Muscle of leg (tissue), 11 donors: Measurements from ENCODE around the gene SRP14. TPM values are rescaled to one million over a fixed set of nuclear protein-coding genes. Genes with fewer than 3 reads are reported as not detected.
"Not testable (repeated sequence)": the region's sequence is repeated elsewhere in the genome, so short reads cannot be mapped to it uniquely, and the experiment has no call there.

ENCODE experiments used
- DNase-seq: peaks from one replicate; pipeline ENCODE4 v3.0.0; 2013
- H3K27ac ChIP-seq: one replicate; pipeline ENCODE4 v1.5.1; 2013; ENCODE audit warnings: mild to moderate bottlenecking, low read length, control low read depth
- H3K27me3 ChIP-seq: one replicate; pipeline ENCODE4 v1.6.1; 2013; ENCODE audit warnings: low read length; ENCODE audit not compliant: control insufficient read depth, insufficient read depth
- H3K36me3 ChIP-seq: one replicate; pipeline ENCODE4 v1.6.1; 2013; ENCODE audit warnings: low read length; ENCODE audit not compliant: control insufficient read depth, insufficient read depth
- H3K4me1 ChIP-seq: one replicate; pipeline ENCODE4 v1.6.1; 2013; ENCODE audit warnings: low read length; ENCODE audit not compliant: control insufficient read depth, insufficient read depth
- H3K4me3 ChIP-seq: one replicate; pipeline ENCODE4 v1.5.1; 2013; ENCODE audit warnings: low read length, control low read depth
- H3K9me3 ChIP-seq: replicated peaks from 2 replicates; pipeline ENCODE4 v1.6.1; 2013; ENCODE audit warnings: low read depth, low read length; ENCODE audit not compliant: control insufficient read depth
- WGBS: methylation state at CpG from one replicate; pipeline ENCODE4 v1.1.5; 2013; ENCODE audit warnings: missing lambda C conversion rate; ENCODE audit not compliant: insufficient coverage; 5-methylcytosine and 5-hydroxymethylcytosine counted together
- polyA plus RNA-seq, 8 donors: library from polyadenylated mRNA; unstranded; fragments of 120-200 nt; gene quantifications; one replicate each; pipeline versions ENCODE4 v1.2.1 to v1.2.3, GENCODE V29; 2013; ENCODE audit warnings: inconsistent platforms in 1 of 8, low replicate concordance in 1 of 8; ENCODE audit not compliant: insufficient read length in 8 of 8, insufficient read depth in 1 of 8
- total RNA-seq: library from RNA; stranded (reverse); fragments of 120-200 nt; gene quantifications from one replicate; pipeline ENCODE4 v1.2.4, GENCODE V29; 2013

Gene SRP14
- total and polyA plus RNA-seq, 9 donors, result 148 to 493 (median 355) TPM

DNA sequence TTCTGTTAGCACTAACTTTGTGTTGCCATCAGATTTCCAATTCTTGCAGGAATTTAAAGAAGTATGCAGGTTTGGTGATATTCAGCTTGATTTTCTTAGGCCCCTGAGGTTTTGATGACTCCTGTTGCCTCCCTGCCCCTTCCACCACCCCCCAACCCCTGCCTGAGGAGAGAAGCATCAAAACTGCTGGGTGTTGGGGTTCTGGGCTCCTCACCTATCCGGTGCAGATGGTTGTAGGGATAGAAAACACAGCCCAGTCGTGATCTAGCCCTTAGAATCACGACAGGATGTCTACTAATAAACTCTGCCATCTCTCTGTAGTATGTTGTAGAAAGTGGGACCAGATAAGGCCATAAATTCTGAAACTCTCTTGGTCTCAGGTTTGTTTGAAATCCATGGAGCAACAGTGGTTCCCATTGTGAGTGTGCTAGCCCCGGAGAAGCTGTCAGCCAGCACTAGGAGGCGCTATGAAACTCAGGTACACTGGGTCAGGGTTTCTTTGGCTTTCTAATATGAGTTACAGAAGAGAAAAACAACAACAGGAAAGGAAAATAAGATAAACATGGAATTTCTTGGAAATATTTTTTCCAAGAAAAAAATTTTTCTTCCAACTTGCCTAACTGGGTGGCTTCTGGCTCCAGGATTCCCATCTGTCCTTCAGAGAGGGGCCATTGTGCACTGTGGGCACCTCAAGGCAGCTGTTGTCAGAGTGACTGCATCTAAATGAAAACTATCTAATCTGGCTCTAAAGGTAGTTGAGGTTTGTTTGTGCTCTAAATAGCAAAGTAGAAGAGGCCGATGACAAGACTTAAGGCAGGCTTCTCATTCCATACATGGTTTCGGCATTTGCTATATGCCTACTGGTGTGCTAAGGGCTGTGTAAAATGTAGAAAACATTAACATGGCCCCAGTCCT lies 8.7 kb downstream of the SRP14 start:
- peaks cover 54% of the 10 kb centered on the region for H3K36me3 ChIP-seq
- no peaks in the 10 kb centered on the region for H3K27me3 ChIP-seq
- no peaks in the 10 kb centered on the region for H3K4me1 ChIP-seq
- DNase-seq, result no peak
- H3K27ac ChIP-seq, result peak overlapping the region; percentile 17
- no peaks in the 10 kb centered on the region for H3K9me3 ChIP-seq
- H3K4me3 ChIP-seq, result no peak overlapping the region
- 38% methylated on average over 2 of the region's 7 CpGs for WGBS

DNA sequence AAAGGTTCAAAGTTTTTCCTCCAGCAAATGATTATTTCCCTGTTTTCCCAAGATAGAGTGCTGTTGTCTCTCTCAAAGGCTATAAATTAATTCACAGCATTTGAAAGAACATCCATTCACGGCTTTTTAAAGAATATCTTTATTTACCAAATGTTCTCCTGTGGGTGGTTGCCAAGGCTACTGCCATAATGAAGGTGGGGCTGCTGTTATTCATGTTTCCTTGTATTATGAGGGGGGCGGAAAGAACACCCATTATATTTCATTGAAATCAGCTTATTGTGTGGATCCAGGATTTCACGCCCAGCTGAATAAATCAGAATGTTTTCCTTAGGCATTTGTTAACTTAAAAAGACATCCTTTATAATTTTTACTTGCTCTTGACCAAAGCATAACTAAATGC lies 10.1 kb downstream of the SRP14 start:
- H3K36me3 ChIP-seq, result peaks cover 50% of the 10 kb centered on the region
- no peak for DNase-seq
- peak overlapping the region; percentile 54 for H3K27ac ChIP-seq
- no CpG with 5 or more reads among the region's 3 CpGs for WGBS
- H3K9me3 ChIP-seq, result no peaks in the 10 kb centered on the region
- H3K4me1 ChIP-seq, result no peaks in the 10 kb centered on the region
- H3K4me3 ChIP-seq, result no peak overlapping the region
- H3K27me3 ChIP-seq, result no peaks in the 10 kb centered on the region

GRCh38 chr15:40028193-40028592 lies 10.8 kb downstream of the SRP14 start:
- DNase-seq, result no peak
- no peaks in the 10 kb centered on the region for H3K27me3 ChIP-seq
- H3K36me3 ChIP-seq, result peaks cover 47% of the 10 kb centered on the region
- H3K27ac ChIP-seq, result peak overlapping the region; percentile 54
- H3K4me3 ChIP-seq, result no peak overlapping the region
- H3K9me3 ChIP-seq, result no peaks in the 10 kb centered on the region
- WGBS, result 80% methylated on average over 1 of the region's 3 CpGs
- H3K4me1 ChIP-seq, result no peaks in the 10 kb centered on the region

DNA sequence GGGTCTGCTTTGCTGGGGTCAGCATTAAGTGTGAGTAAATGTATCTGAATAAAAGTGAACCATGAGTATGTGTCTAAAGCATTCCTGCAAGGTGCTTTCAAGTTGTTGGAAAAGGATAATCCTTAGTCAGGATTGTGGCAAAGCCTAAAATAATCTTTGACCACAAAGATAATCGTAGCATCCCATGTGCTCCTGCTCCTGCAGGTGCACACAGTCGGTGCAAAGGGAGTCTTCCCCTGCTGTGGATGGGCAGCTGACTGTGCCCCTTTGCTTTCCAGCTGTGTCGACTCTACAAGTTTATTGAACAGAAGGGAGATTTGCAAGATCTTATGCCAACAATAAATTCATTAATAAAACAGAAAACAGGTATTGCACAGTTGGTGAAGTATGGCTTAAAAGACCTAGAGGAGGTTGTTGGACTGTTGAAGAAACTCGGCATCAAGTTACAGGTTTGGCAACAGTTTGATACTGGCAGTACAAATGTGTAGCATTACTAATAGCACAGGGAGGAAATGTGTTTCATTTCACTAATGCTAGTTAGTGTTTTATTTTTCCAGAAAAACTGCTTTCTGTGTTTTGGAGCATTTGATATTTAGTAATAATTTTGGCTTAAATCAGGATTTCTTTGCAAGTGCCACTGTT lies 22.6 kb downstream of the SRP14 start:
- Histone ChIP-seq H3K9me3 (peaks cover 4% of the 10 kb centered on the region), H3K27ac (no peak overlapping the region), H3K27me3 (no peaks in the 10 kb centered on the region), H3K4me1 (no peaks in the 10 kb centered on the region), H3K4me3 (no peak overlapping the region), H3K36me3 (peaks cover 67% of the 10 kb centered on the region)
- peak; percentile 34 for DNase-seq
- 64% methylated on average over 2 of the region's 4 CpGs for WGBS

DNA sequence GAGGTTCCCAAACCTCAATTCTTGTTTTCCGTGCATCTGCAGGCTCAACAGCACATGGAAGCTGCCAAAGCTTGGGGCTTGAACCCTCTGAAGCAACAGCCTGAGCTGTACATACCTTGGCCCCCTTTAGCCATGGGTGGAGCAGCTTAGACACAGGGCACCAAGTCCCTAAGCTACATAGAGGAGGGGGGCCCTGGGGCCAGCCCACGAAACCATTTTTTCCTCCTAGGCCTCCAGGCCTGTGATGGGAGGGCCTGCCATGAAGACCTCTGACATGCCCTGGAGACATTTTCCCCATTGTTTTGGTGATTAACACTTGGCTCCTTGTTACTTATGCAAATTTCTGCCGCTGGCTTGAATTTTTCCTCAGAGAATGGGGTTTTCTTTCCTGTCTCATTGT lies 24.6 kb downstream of the SRP14 start:
- H3K4me1 ChIP-seq, result no peaks in the 10 kb centered on the region
- WGBS, result 100% methylated on average over 1 of the region's 3 CpGs
- H3K36me3 ChIP-seq, result peaks cover 64% of the 10 kb centered on the region
- H3K4me3 ChIP-seq, result no peak overlapping the region
- no peaks in the 10 kb centered on the region for H3K27me3 ChIP-seq
- peaks cover 4% of the 10 kb centered on the region for H3K9me3 ChIP-seq
- DNase-seq, result no peak
- H3K27ac ChIP-seq, result no peak overlapping the region

DNA sequence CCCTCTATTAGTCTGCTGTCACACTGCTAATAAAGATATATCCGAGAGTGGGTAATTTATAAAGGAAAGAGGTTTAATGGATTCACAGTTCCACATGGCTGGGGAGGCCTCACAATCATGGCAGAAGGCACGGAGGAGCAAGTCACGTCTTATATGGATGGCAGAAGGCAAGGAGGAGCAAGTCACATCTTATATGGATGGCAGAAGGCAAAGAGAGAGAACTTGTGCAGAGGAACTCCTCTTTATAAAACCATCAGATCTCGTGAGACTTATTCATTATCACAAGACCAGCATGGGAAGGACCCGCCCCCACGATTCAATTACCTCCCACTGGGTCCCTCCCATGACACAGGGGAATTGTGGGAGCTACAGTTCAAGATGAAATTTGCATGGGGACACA lies 25.6 kb downstream of the SRP14 start:
- not testable (repeated sequence) for H3K4me1 ChIP-seq, DNase-seq, H3K27me3 ChIP-seq, H3K4me3 ChIP-seq, H3K27ac ChIP-seq, H3K9me3 ChIP-seq
- WGBS, result no CpG with 5 or more reads among the region's 6 CpGs
- peaks cover 64% of the 10 kb centered on the region for H3K36me3 ChIP-seq

- WGBS, result 87% methylated on average over 3 of the region's 4 CpGs
- no peak for DNase-seq
- peaks cover 71% of the 10 kb centered on the region for H3K36me3 ChIP-seq
Measured at GRCh38 chr15:40011303-40011702, 27.7 kb downstream of the SRP14 start.

DNA sequence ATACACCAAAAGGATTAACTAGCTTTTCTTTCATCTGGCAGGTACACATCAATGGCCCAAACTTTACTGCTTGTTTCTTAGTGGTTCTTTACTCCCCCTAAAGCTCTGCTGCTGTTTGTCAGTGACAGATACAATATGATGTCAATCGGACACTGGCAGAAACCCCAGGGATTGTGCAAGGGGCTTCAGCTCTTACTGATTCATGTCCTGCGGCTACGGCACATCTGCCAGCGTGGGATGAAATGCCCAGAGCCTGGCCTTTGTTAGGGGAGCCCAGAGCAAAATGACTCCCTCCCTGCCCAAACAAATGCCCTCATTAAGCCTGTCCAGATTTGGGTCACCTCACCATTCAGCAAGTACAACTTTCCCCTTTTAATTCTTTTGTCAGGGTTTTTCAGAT lies 28.3 kb downstream of the SRP14 start:
- Histone ChIP-seq H3K4me3 (no peak overlapping the region), H3K36me3 (peaks cover 69% of the 10 kb centered on the region), H3K27ac (no peak overlapping the region), H3K27me3 (no peaks in the 10 kb centered on the region), H3K9me3 (peaks cover 4% of the 10 kb centered on the region), H3K4me1 (no peaks in the 10 kb centered on the region)
- no peak for DNase-seq
- 60% methylated on average over 1 of the region's 4 CpGs for WGBS

More at GRCh38 chr15:40011303-40011702, 27.7 kb downstream of the SRP14 start:
- peaks cover 4% of the 10 kb centered on the region for H3K9me3 ChIP-seq
- no peaks in the 10 kb centered on the region for H3K27me3 ChIP-seq
- H3K4me3 ChIP-seq, result no peak overlapping the region
- H3K4me1 ChIP-seq, result no peaks in the 10 kb centered on the region
- H3K27ac ChIP-seq, result no peak overlapping the region

GRCh38 chr15:40008061-40008765 lies 30.8 kb downstream of the SRP14 start:
- Histone ChIP-seq H3K36me3 (peaks cover 72% of the 10 kb centered on the region), H3K27me3 (no peaks in the 10 kb centered on the region), H3K4me3 (no peak overlapping the region), H3K27ac (no peak overlapping the region), H3K4me1 (no peaks in the 10 kb centered on the region), H3K9me3 (no peaks in the 10 kb centered on the region)
- WGBS, result 96% methylated on average over 3 of the region's 3 CpGs
- DNase-seq, result no peak

GRCh38 chr15:40006646-40007045 lies 32.3 kb downstream of the SRP14 start:
- DNase-seq, result no peak
- Histone ChIP-seq H3K27me3 (no peaks in the 10 kb centered on the region), H3K27ac (no peak overlapping the region), H3K9me3 (no peaks in the 10 kb centered on the region), H3K36me3 (peaks cover 72% of the 10 kb centered on the region), H3K4me3 (no peak overlapping the region), H3K4me1 (no peaks in the 10 kb centered on the region)
- WGBS, result no CpG with 5 or more reads among the region's 2 CpGs
